HepG2 (cell line): ENCODE results near the gene KDM6B. TPM values are rescaled to one million over a fixed set of nuclear protein-coding genes. Genes with fewer than 3 reads are reported as not detected.

Source experiments
- AKAP8 ChIP-seq: sonication (generic); formaldehyde crosslinking; IDR thresholded peaks from 2 replicates; pipeline ENCODE4 v1.5.1; 2020; ENCODE audit warnings: mild to moderate bottlenecking, missing genetic modification reagents
- CHCHD3 ChIP-seq: sonication (generic); formaldehyde crosslinking; IDR thresholded peaks from 2 replicates; pipeline ENCODE4 v1.8.0; 2022; ENCODE audit warnings: mild to moderate bottlenecking, missing genetic modification reagents, moderate library complexity
- EED ChIP-seq: sonication (generic); formaldehyde crosslinking; IDR thresholded peaks from 2 replicates; pipeline ENCODE4 v1.5.0; 2020; ENCODE audit warnings: mild to moderate bottlenecking, missing genetic modification reagents
- HES4 ChIP-seq: sonication (generic); formaldehyde crosslinking; IDR thresholded peaks from 2 replicates; pipeline ENCODE4 v1.9.0; 2021; ENCODE audit warnings: mild to moderate bottlenecking, missing genetic modification reagents, borderline replicate concordance
- HNRNPL ChIP-seq: fragments of 200-400 bp; formaldehyde crosslinking; IDR thresholded peaks from 2 replicates; pipeline ENCODE4 v1.6.1; 2017; ENCODE audit warnings: mild to moderate bottlenecking, low read depth, low read length
- IRF2 ChIP-seq: IDR thresholded peaks from 2 replicates; pipeline ENCODE4 v1.6.1; 2018; ENCODE audit warnings: missing genetic modification reagents, missing compliant biosample characterization
- MATR3 ChIP-seq: sonication (generic); formaldehyde crosslinking; IDR thresholded peaks from 2 replicates; pipeline ENCODE4 v1.4.0; 2020; ENCODE audit warnings: missing genetic modification reagents
- NR2C2 ChIP-seq: sonication (generic); formaldehyde crosslinking; IDR thresholded peaks from 2 replicates; pipeline ENCODE4 v1.4.0; 2020; ENCODE audit warnings: missing genetic modification reagents, mild to moderate bottlenecking, moderate library complexity, borderline replicate concordance
- PAWR ChIP-seq: sonication (generic); formaldehyde crosslinking; IDR thresholded peaks from 2 replicates; pipeline ENCODE4 v1.4.0; 2020; ENCODE audit warnings: missing genetic modification reagents, mild to moderate bottlenecking, borderline replicate concordance
- PCBP1 ChIP-seq: fragments of 200-400 bp; formaldehyde crosslinking; IDR thresholded peaks from 2 replicates; pipeline ENCODE4 v1.6.1; 2017; ENCODE audit warnings: mild to moderate bottlenecking, low read depth, low read length, borderline replicate concordance
- POGK ChIP-seq: sonication (generic); formaldehyde crosslinking; conservative IDR thresholded peaks from 2 replicates; pipeline ENCODE4 v1.8.0; 2022; ENCODE audit warnings: mild to moderate bottlenecking, moderate library complexity, missing genetic modification reagents
- POLR2G ChIP-seq: fragments of 200-400 bp; formaldehyde crosslinking; IDR thresholded peaks from 2 replicates; pipeline ENCODE4 v1.6.1; 2018; ENCODE audit warnings: mild to moderate bottlenecking, low read depth, low read length, moderate library complexity
- RBAK ChIP-seq: sonication (generic); formaldehyde crosslinking; IDR thresholded peaks from 2 replicates; pipeline ENCODE4 v1.5.1; 2020; ENCODE audit warnings: mild to moderate bottlenecking, missing genetic modification reagents
- SALL2 ChIP-seq: sonication (generic); formaldehyde crosslinking; IDR thresholded peaks from 2 replicates; pipeline ENCODE4 v1.8.1; 2023; ENCODE audit warnings: mild to moderate bottlenecking, missing genetic modification reagents, inconsistent platforms
- SIN3A ChIP-seq: IDR thresholded peaks from 2 replicates; pipeline ENCODE4 v1.6.1; 2011; ENCODE audit warnings: low read depth, mild to moderate bottlenecking, control low read depth, low read length, borderline replicate concordance
- SKIL ChIP-seq: sonication (generic); formaldehyde crosslinking; IDR thresholded peaks from 2 replicates; pipeline ENCODE4 v1.8.0; 2022; ENCODE audit warnings: missing genetic modification reagents, mild to moderate bottlenecking, moderate library complexity, borderline replicate concordance
- SMC3 ChIP-seq: IDR thresholded peaks from 2 replicates; pipeline ENCODE4 v1.6.1; 2011; ENCODE audit warnings: low read length, improper control_type of control experiment
- SP4 ChIP-seq: sonication (generic); formaldehyde crosslinking; IDR thresholded peaks from 2 replicates; pipeline ENCODE4 v1.8.1; 2023; ENCODE audit warnings: mild to moderate bottlenecking, missing genetic modification reagents
- TSC22D2 ChIP-seq: sonication (generic); formaldehyde crosslinking; IDR thresholded peaks from 2 replicates; pipeline ENCODE4 v1.5.1; 2020; ENCODE audit warnings: missing genetic modification reagents, mild to moderate bottlenecking, borderline replicate concordance
- ZBTB7B ChIP-seq: sonication (generic); formaldehyde crosslinking; IDR thresholded peaks from 2 replicates; pipeline ENCODE4 v1.4.0; 2020; ENCODE audit warnings: missing genetic modification reagents
- ZNF230 ChIP-seq: sonication (generic); formaldehyde crosslinking; IDR thresholded peaks from 2 replicates; pipeline ENCODE4 v1.4.0; 2020; ENCODE audit warnings: mild to moderate bottlenecking, missing genetic modification reagents
- ZNF292 ChIP-seq: sonication (generic); formaldehyde crosslinking; IDR thresholded peaks from 2 replicates; pipeline ENCODE4 v1.8.1; 2022; ENCODE audit warnings: mild to moderate bottlenecking, low read depth, missing genetic modification reagents, borderline replicate concordance
- polyA plus RNA-seq, 8 experiments: library from polyadenylated mRNA; depleted of rRNA in 3 of 8; stranded (reverse) in 7 of 8; unstranded in 1 of 8; fragments of >200 nt; fragmentation: Illumina TruSeq in 4 of 8; extraction: Trizol in 4 of 8; gene quantifications; 2 replicates each; pipeline versions ENCODE4 v1.2.1 to v1.2.3, GENCODE V29; 2011 to 2016; ENCODE audit warnings: low read depth in 4 of 8, missing spikeins in 1 of 8, mixed read lengths in 1 of 8; ENCODE audit not compliant: insufficient read depth in 1 of 8
- total RNA-seq, 5 experiments: library from RNA; depleted of rRNA; stranded (reverse); fragments of >200 nt; fragmentation: Illumina TruSeq; extraction: Trizol; gene quantifications; 2 replicates each; pipeline ENCODE4 v1.2.3, GENCODE V29; 2016; ENCODE audit warnings: low read depth in 1 of 5
- TF ChIP-seq, protein P1 (sequence below): sonication (generic); formaldehyde crosslinking; IDR thresholded peaks from 2 replicates; pipeline ENCODE4 v1.5.0; 2020; ENCODE audit warnings: mild to moderate bottlenecking, missing genetic modification reagents
- TF ChIP-seq, protein P2 (sequence below): sonication (generic); formaldehyde crosslinking; IDR thresholded peaks from 2 replicates; pipeline ENCODE4 v1.4.0; 2020; ENCODE audit warnings: missing genetic modification reagents

KDM6B gene
- total and polyA plus RNA-seq, 2 of the 13 experiments (the other 11 are each of a cell fraction or from before 2014, with no cell fraction given), result 1.3 to 2.1 TPM

- TF ChIP-seq POLR2G, result peak; percentile 54; the same call in 1 of the 2 replicates
- TF ChIP-seq ZNF230 (CRISPR knock-in tag), result no peak
- no peak for TF ChIP-seq SALL2 (CRISPR knock-in tag)
- TF ChIP-seq PCBP1, result no peak
- TF ChIP-seq SIN3A, result 0 out of 2 replicates have a peak, but pooled peaks have one; percentile 43
- no peak for TF ChIP-seq EED (CRISPR knock-in tag)
- TF ChIP-seq HES4 (CRISPR knock-in tag), result no peak
- TF ChIP-seq MATR3 (CRISPR knock-in tag), result no peak
- TF ChIP-seq IRF2 (CRISPR knock-in tag), result no peak
- TF ChIP-seq SMC3, result no peak
- TF ChIP-seq POGK (CRISPR knock-in tag), result no peak
- no peak for TF ChIP-seq RBAK
- no peak for TF ChIP-seq TSC22D2 (CRISPR knock-in tag)
- no peak for TF ChIP-seq PAWR (CRISPR knock-in tag)
- TF ChIP-seq, protein P1, sequence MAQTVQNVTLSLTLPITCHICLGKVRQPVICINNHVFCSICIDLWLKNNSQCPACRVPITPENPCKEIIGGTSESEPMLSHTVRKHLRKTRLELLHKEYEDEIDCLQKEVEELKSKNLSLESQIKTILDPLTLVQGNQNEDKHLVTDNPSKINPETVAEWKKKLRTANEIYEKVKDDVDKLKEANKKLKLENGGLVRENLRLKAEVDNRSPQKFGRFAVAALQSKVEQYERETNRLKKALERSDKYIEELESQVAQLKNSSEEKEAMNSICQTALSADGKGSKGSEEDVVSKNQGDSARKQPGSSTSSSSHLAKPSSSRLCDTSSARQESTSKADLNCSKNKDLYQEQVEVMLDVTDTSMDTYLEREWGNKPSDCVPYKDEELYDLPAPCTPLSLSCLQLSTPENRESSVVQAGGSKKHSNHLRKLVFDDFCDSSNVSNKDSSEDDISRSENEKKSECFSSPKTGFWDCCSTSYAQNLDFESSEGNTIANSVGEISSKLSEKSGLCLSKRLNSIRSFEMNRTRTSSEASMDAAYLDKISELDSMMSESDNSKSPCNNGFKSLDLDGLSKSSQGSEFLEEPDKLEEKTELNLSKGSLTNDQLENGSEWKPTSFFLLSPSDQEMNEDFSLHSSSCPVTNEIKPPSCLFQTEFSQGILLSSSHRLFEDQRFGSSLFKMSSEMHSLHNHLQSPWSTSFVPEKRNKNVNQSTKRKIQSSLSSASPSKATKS (CRISPR knock-in tag), result no peak
- TF ChIP-seq AKAP8 (CRISPR knock-in tag), result peak; percentile 88; the same call in 1 of the 2 replicates
- no peak for TF ChIP-seq SKIL (CRISPR knock-in tag)
- TF ChIP-seq SP4 (CRISPR knock-in tag), result peak; percentile 52; the same call in 1 of the 2 replicates
- no peak; the same call in 1 of the 2 replicates for TF ChIP-seq ZBTB7B
- peak; percentile 40 for TF ChIP-seq NR2C2 (CRISPR knock-in tag)
- TF ChIP-seq, protein P2, sequence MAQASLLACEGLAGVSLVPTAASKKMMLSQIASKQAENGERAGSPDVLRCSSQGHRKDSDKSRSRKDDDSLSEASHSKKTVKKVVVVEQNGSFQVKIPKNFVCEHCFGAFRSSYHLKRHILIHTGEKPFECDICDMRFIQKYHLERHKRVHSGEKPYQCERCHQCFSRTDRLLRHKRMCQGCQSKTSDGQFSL, result no peak
- no peak for TF ChIP-seq CHCHD3
- TF ChIP-seq HNRNPL, result 0 out of 2 replicates have a peak, but pooled peaks have one; percentile 36
- TF ChIP-seq ZNF292, result no peak
These were observed 10.5 kb downstream of the KDM6B start (continued) for GRCh38 chr17:7844292-7845154.
